Fibroblast of skin of back (primary cell): ENCODE results near the gene TIMM22. TPM values are rescaled to one million over a fixed set of nuclear protein-coding genes. Genes with fewer than 3 reads are reported as not detected.
"Not testable (repeated sequence)": the region's sequence is repeated elsewhere in the genome, so short reads cannot be mapped to it uniquely, and the experiment has no call there.

ENCODE experiments used
- DNase-seq: peaks from one replicate; pipeline ENCODE4 v3.0.0-alpha.2; 2013
- polyA plus RNA-seq, 2 experiments: library from polyadenylated mRNA; unstranded; fragments of 120-200 nt; gene quantifications; one replicate each; pipeline ENCODE4 v1.2.1, GENCODE V29; 2013; ENCODE audit not compliant: insufficient read length in 2 of 2

TIMM22 gene
- 15.3 TPM for polyA plus RNA-seq (2013, experiment 1 of 2; ENCODE audit: insufficient read length)
- 9.4 TPM for polyA plus RNA-seq (2013, experiment 2 of 2; ENCODE audit: insufficient read length)

- DNase-seq: peak; percentile 98
These were observed at the start of gene TIMM22 for GRCh38 chr17:996554-997344. TIMM22 (plus strand) TSS chr17:997129; CDS start chr17:997143, 14 bp downstream.

GRCh38 chr17:948284-948852 is 48.6 kb upstream of the TIMM22 start:
- DNase-seq: peak; percentile 58

GRCh38 chr17:949623-950303 is 47.2 kb upstream of the TIMM22 start:
- DNase-seq: peak; percentile 52

GRCh38 chr17:951325-952132 is 45.4 kb upstream of the TIMM22 start:
- DNase-seq: peak; percentile 95

- not testable (repeated sequence) for DNase-seq
These were observed 44.3 kb upstream of the TIMM22 start for GRCh38 chr17:952592-952991.

GRCh38 chr17:953767-954166 is 43.2 kb upstream of the TIMM22 start:
- no peak for DNase-seq

DNA sequence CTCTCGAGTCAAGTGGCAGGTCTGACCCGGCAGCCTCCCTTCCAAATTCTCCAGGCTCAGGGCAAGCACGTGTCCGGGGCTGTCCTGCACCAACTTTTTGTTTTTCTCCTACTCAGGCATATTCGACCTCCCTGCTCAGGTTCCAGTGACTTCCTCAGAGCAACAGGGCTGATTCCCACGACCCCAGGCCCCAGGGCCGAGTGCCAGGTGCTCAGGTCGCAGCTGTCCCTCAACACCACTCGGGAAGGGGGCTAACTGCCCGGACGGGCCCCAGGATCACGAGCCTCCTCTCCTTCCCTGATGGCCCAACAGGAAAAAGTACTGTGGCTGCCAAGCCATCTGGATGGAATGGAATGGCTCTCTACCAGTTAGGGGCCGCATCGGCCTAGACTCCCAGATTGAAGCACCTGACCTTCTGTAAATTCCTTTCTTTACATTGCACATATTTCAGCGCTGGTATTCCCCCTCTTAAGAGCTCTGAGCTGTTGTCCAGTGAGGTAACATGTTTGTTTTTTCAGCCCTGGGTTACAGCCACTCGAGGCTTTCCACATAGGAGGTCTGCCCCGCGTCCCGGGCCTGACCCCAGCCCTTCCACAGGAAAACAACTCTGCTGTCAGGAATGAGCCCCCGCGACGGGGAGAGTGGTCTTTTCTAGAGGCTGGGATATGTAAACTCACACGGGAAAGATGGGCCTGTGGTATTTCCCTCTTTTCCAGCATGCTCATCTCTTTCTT is 42.3 kb upstream of the TIMM22 start:
- peak; percentile 80 for DNase-seq

DNA sequence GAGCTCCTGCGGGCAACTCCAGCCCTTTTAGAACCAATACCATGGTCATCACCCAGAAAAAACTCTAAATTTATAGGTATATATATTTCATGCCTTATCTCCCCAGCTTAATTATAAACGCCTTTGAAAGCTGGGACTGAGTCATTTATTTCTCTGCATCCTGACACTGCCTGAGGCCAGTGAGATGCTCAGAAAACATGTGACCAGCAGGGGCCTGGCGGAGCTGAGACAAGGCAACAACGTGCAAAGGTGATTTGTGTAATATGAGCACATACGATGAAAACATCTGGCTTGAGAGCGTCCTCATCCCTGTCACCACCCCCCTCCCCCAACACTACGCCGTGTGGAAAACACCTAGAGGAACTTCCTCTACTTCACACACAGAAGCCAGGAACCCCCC is 40.0 kb upstream of the TIMM22 start:
- no peak for DNase-seq

GRCh38 chr17:957856-958421 is 39.0 kb upstream of the TIMM22 start:
- DNase-seq: no peak

- no peak for DNase-seq
These were observed 38.0 kb upstream of the TIMM22 start for GRCh38 chr17:958712-959451.

GRCh38 chr17:962166-962565 is 34.8 kb upstream of the TIMM22 start:
- no peak for DNase-seq

- no peak for DNase-seq
These were observed 34.3 kb upstream of the TIMM22 start for GRCh38 chr17:962670-963069.

GRCh38 chr17:964876-965275 is 32.1 kb upstream of the TIMM22 start:
- DNase-seq: no peak

- DNase-seq: peak; percentile 43
These were observed 31.5 kb upstream of the TIMM22 start for GRCh38 chr17:965311-965989.

DNA sequence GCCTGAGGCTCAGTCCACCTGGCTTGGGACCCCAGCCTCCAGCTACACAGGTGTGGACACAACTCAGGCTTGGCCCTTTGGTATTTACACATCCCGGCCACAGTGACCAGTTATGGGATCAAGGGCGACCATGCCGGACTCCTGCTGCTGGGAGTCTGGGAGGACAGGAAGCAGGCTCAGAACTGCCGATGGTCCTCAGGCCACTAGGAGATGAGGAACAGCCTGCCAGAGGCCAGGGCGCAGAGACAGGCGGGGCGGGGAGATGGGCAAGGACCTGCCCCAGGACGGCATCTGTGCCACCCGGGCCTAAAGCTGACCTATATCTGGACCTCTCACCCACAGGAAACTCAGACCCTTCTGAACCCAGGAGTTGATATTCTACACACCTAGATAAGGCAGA is 29.8 kb upstream of the TIMM22 start:
- DNase-seq: no peak

DNA sequence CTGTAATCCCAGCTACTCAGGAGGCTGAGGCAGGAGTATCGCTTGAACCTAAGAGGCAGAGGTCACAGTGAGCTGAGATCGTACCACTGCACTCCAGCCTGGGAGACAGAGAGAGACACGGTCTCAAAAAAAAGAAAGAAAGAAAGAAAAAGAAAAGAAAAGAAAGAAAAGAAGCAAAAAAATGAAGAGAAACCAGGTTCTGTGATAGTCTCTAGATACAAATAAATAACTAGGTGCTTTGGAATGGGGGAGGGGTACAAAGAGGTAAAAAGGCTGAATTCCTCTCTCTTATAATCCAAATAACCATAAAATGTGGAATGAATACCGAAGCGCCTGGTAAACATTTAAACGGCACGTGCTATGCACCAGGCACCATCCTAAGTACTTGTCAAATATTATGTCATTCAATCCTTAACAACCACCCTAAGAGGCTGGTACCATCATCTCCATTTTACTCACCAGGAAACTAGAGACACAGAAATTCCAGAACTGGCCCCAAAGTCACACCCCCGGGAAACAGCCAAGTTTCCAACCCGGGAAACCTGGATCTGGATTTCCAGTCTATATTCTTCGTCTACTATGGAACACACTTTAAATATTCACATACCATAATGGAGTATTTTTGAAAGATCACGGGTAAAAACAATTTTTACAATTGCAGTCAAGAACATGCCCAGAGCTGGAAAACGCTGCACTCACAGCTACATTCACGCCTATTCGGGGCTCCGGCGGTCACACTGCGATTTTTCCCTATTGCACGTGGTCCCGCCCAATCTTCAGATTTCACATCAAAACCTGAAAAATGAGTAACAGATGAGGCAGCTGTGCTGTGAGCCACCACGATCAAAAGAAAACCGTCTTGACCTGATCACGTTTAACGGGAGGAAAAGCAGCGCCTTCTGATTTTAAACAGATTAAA is 27.9 kb upstream of the TIMM22 start:
- peak; percentile 62 for DNase-seq

DNA sequence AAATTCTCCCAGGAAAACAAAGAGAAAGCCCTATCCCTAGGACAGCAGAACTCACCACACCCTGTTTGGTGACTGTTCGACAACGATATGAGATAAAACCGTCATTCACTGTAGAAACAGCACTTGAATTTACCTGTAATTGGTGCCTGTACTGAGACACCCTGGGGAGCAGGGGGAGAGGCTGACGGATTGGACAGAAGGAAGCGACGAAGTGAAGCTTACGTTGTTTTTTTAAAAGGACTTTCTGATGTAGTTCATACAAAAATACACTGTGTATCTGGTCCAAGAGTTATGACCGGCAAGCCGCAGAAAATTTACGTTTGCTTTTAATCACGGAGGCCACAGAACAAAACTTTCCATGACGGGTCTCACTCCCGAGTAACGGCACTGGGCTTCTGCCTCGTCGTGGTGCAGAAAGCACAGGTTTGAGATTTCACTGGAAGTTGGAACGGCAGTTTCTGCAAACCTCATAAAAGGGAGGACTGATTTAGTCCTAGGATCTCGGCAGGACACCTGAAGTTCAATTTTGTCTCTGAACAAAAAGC is 27.0 kb upstream of the TIMM22 start:
- peak; percentile 42 for DNase-seq

GRCh38 chr17:970364-970763 is 26.6 kb upstream of the TIMM22 start:
- no peak for DNase-seq

DNA sequence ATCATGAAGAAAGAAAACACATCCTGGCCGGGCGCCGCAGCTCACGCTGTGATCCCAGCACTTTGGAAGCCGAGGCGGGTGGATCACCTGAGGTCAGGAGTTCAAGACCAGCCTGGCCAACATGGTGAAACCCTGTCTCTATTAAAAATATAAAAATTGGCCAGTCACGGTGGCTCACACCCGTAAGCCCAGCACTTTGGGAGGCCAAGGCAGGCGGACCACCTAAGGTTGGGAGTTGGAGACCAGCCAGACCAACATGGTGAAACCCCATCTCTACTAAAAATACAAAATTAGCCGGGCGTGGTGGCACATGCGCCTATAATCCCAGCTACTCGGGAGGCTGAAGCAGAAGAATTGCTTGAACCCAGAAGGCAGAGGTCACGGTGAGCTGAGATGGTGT is 25.1 kb upstream of the TIMM22 start:
- DNase-seq: not testable (repeated sequence)
